K562 (cell line): ENCODE measurements around the gene PDIA4. TPM values are rescaled to one million over a fixed set of nuclear protein-coding genes. Genes with fewer than 3 reads are reported as not detected.

Experiments used
- ATAC-seq: fragments of 200-7000 bp; cut with Tn5 transposase; 3 replicates; pipeline ENCODE4 v1.9.1; 2020; ENCODE audit warnings: moderate library complexity
- BruUV-seq: library from RNA; stranded (reverse); fragments of 400-500 nt; replicated peaks from 2 replicates; lab custom pipeline; 2021; lab: Mats Ljungman, UMichigan
- CTCF ChIA-PET: fragments of 300-600 bp; formaldehyde crosslinking; extraction: SDS; loops from one replicate; lab custom pipeline; 2021; ENCODE audit warnings: low intra/inter-chr PET ratio; lab: Yijun Ruan, JAX
- POLR2A ChIA-PET: fragments of 300-600, 350-650 bp; sonication (Branson Sonifier 250); formaldehyde crosslinking; extraction: SDS; loops from one replicate; lab custom pipeline; 2021; ENCODE audit warnings: antibody characterized with exemption, inconsistent platforms; lab: Yijun Ruan, JAX
- DNase-seq, 4 experiments: peaks; one replicate each; pipeline versions ENCODE4 v3.0.0 to v3.0.0-alpha.2; 2011 to 2018; ENCODE audit warnings: low spot score in 3 of 4, mixed read lengths in 3 of 4; ENCODE audit errors: extremely low read depth in 1 of 4
- FAIRE-seq: peaks from 2 replicates; lab custom pipeline; 2011; peaks lifted over from hg19 to GRCh38; lab: Jason Lieb, UNC
- H2AFZ ChIP-seq: 2 replicates; pipeline ENCODE4 v1.6.0; 2011; ENCODE audit warnings: low read depth, low read length, control low read depth, inconsistent platforms
- H3K27ac ChIP-seq: fragments of 200-600 bp; 3 replicates; pipeline ENCODE4 v1.8.0; 2011; ENCODE audit warnings: low read depth, mild to moderate bottlenecking, control low read depth, inconsistent platforms, low read length, moderate library complexity, mixed read lengths; ENCODE audit errors: extremely low read depth
- H3K27me3 ChIP-seq, 2 experiments: fragments of 300-600 bp in 1 of 2; 2 replicates in 1 of 2; 3 replicates in 1 of 2; pipeline versions ENCODE4 v1.6.0 to v1.8.0; 2011; ENCODE audit warnings: inconsistent platforms in 2 of 2, low read length in 2 of 2, mild to moderate bottlenecking in 1 of 2, mixed read lengths in 1 of 2, moderate library complexity in 1 of 2; ENCODE audit not compliant: control insufficient read depth in 2 of 2, insufficient read depth in 2 of 2
- H3K36me3 ChIP-seq: fragments of 300-600 bp; 3 replicates; pipeline ENCODE4 v1.8.0; 2011; ENCODE audit warnings: mild to moderate bottlenecking, low read length, inconsistent platforms; ENCODE audit not compliant: control insufficient read depth, insufficient read depth
- H3K4me1 ChIP-seq, 2 experiments: fragments of 200-600 bp in 1 of 2; replicated peaks in 1 of 2; 2 replicates in 1 of 2; 3 replicates in 1 of 2; pipeline versions ENCODE4 v1.5.1 to v1.8.0; 2011; ENCODE audit warnings: inconsistent platforms in 2 of 2, low read length in 2 of 2, mild to moderate bottlenecking in 1 of 2, mixed read lengths in 1 of 2, moderate library complexity in 1 of 2; ENCODE audit not compliant: control insufficient read depth in 2 of 2, insufficient read depth in 2 of 2
- H3K4me2 ChIP-seq: 2 replicates; pipeline ENCODE4 v1.6.1; 2011; ENCODE audit warnings: low read length, control low read depth, inconsistent platforms, mixed read lengths; ENCODE audit not compliant: insufficient read depth
- H3K4me3 ChIP-seq: fragments of 200-600 bp; sonication (generic), shearing (Covaris generic); 2 replicates; pipeline ENCODE4 v1.5.1; 2016; ENCODE audit warnings: control low read depth, inconsistent platforms
- H3K79me2 ChIP-seq: fragments of 200-600 bp; 3 replicates; pipeline ENCODE4 v1.8.0; 2011; ENCODE audit warnings: low read length, inconsistent platforms; ENCODE audit not compliant: control insufficient read depth, insufficient read depth
- H3K9ac ChIP-seq, 2 experiments: 2 replicates each; pipeline versions ENCODE4 v1.6.0 to v1.6.1; 2011; ENCODE audit warnings: low read depth in 2 of 2, low read length in 2 of 2, control low read depth in 1 of 2, inconsistent platforms in 1 of 2, mild to moderate bottlenecking in 1 of 2, mixed read lengths in 1 of 2; ENCODE audit not compliant: insufficient read depth in 1 of 2
- H3K9me1 ChIP-seq: one replicate; pipeline ENCODE4 v1.6.0; 2011; ENCODE audit warnings: inconsistent platforms, mild to moderate bottlenecking, low read length, moderate library complexity; ENCODE audit not compliant: control insufficient read depth, insufficient read depth
- H3K9me3 ChIP-seq: replicated peaks from 2 replicates; pipeline ENCODE4 v1.5.1; 2011; ENCODE audit warnings: low read depth, low read length, inconsistent platforms; ENCODE audit not compliant: control insufficient read depth, insufficient read depth
- H4K20me1 ChIP-seq: replicated peaks from 2 replicates; pipeline ENCODE4 v1.6.1; 2011; ENCODE audit warnings: low read length, inconsistent platforms, mixed read lengths; ENCODE audit not compliant: control insufficient read depth, insufficient read depth
- BCL6 ChIP-seq: fragments of 250-450 bp; sonication (Bioruptor Pico); IDR thresholded peaks from 2 replicates; pipeline ENCODE4 v1.4.0; 2020
- CHCHD3 ChIP-seq: fragments of 250-450 bp; sonication (Bioruptor Pico); IDR thresholded peaks from 2 replicates; pipeline ENCODE4 v2.1.2; 2022; ENCODE audit warnings: mild to moderate bottlenecking
- FOS ChIP-seq: IDR thresholded peaks from 3 replicates; pipeline ENCODE4 v1.6.1; 2011; ENCODE audit not compliant: insufficient read length; ENCODE audit errors: extremely low read depth
- SLC30A9 ChIP-seq: fragments of 250-450 bp; sonication (Bioruptor Pico); IDR thresholded peaks from 2 replicates; pipeline ENCODE4 v1.8.0; 2022; ENCODE audit warnings: mild to moderate bottlenecking, moderate library complexity
- U2AF2 ChIP-seq: fragments of 200-400 bp; formaldehyde crosslinking; optimal IDR thresholded peaks from 2 replicates; pipeline ENCODE3; 2017; ENCODE audit warnings: low read depth, mild to moderate bottlenecking, low read length
- ZNF311 ChIP-seq: fragments of 250-450 bp; sonication (Bioruptor Pico); IDR thresholded peaks from 2 replicates; pipeline ENCODE4 v1.4.0; 2020; ENCODE audit warnings: mild to moderate bottlenecking, moderate library complexity
- ZNF431 ChIP-seq: sonication (generic); formaldehyde crosslinking; IDR thresholded peaks from 2 replicates; pipeline ENCODE4 v1.8.0; 2022; ENCODE audit warnings: mild to moderate bottlenecking, missing genetic modification reagents
- ZNF57 ChIP-seq: fragments of 450-650 bp; formaldehyde crosslinking; IDR thresholded peaks from 2 replicates; pipeline ENCODE4 v1.4.0; 2020; ENCODE audit warnings: mild to moderate bottlenecking, moderate library complexity
- ZZZ3 ChIP-seq: fragments of 450-650 bp; IDR thresholded peaks from 2 replicates; pipeline ENCODE4 v1.6.1; 2016; ENCODE audit warnings: antibody characterized with exemption, mild to moderate bottlenecking, moderate library complexity
- WGBS: fragments of 100-300 bp; shearing (Covaris generic); methylation state at CpG from one replicate; pipeline ENCODE4 v1.1.6; 2016; ENCODE audit warnings: low coverage, mixed read lengths; ENCODE audit not compliant: insufficient coverage; ENCODE audit errors: missing lambda C conversion rate; 5-methylcytosine and 5-hydroxymethylcytosine counted together
- in situ Hi-C: fragments of 300-500 bp; cut with MboI; formaldehyde crosslinking; loops from 4 replicates; pipeline ENCODE4 v1.15.0; 2018; ENCODE audit warnings: inconsistent platforms, mixed read lengths
- intact Hi-C: fragments of 100-400 bp; cut with micrococcal nuclease; formaldehyde crosslinking; loops from 2 replicates; pipeline ENCODE4 v1.14.2; 2022
- polyA plus RNA-seq, 8 experiments: library from polyadenylated mRNA; depleted of rRNA in 4 of 8; stranded (reverse) in 5 of 8; unstranded in 3 of 8; fragments of >200 nt; fragmentation: Nextera tagmentation in 2 of 8; fragmentation: Illumina TruSeq in 1 of 8; extraction: Ambion mirVana in 2 of 8; extraction: Trizol in 1 of 8; gene quantifications; 2 replicates each; pipeline versions ENCODE4 v1.2.1 to v1.2.3, GENCODE V29; 2011 to 2014; ENCODE audit warnings: inconsistent platforms in 1 of 8, missing spikeins in 1 of 8
- total RNA-seq, 7 experiments: library from RNA; depleted of rRNA in 6 of 7; stranded (reverse); fragments of >200 nt in 6 of 7; fragmentation: Illumina TruSeq in 2 of 7; extraction: Trizol in 2 of 7; gene quantifications; 2 replicates each; pipeline versions ENCODE4 v1.2.1 to v1.2.3, GENCODE V29; 2011 to 2021; ENCODE audit warnings: low replicate concordance in 1 of 7
- TF ChIP-seq, protein P1 (sequence below): fragments of 450-650 bp; conservative IDR thresholded peaks from 2 replicates; pipeline ENCODE4 v1.6.1; 2016; ENCODE audit warnings: missing genetic modification characterization, low read depth, mild to moderate bottlenecking, missing compliant biosample characterization, moderate library complexity
- TF ChIP-seq, protein P2 (sequence below), 2 experiments: fragments of 450-650 bp in 1 of 2; sonication (generic) in 1 of 2; formaldehyde crosslinking in 1 of 2; IDR thresholded peaks; 2 replicates each; pipeline versions ENCODE4 v1.7.1 to v1.9.0; 2016 to 2022; ENCODE audit warnings: inconsistent platforms in 1 of 2, mild to moderate bottlenecking in 1 of 2, missing genetic modification reagents in 1 of 2

The PDIA4 gene
- total and polyA plus RNA-seq, 9 of the 15 experiments (the other 6 are each of a cell fraction or from before 2014, with no cell fraction given), result 9.1 to 175 (median 146) TPM

DNA sequence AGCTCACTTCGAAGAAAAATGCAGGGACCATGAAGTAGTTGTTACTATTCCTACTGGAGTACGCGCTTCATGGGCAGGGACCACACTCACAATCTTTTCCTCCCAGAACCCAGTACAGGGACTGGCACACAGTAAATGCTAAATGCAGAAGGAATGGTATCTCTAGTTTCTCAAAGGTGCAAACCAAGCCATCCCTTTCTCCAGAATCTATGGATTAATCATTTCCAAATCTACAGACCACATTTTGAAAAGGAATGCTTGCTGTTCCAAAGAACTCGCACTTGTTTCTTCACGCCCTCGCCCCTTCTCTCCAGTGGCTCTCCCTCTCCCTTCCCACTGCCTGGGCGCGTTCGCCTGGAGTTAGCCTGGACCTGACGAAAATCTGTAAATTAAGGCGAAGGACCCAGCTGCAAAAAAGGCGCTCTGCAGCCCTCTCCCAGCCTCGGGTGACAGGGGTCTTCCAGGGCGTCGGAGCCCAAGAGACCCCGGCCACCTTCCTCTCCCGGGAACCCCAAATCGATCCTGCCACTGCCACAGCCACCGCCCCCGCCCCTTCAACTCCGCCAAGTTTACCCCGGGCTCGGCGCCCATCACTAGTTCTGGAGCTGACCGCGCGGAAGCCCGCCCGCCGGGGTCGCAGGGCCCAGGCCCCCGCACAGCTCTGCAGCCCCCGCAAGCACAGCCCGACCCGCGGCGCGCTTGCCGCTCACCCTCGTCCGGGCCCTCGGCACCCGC is 527 bp downstream of the PDIA4 start:
- DNase-seq, result peak in 1 of 4 experiments; percentile 32
- TSS peak; percentile 54 for BruUV-seq
- no peak for TF ChIP-seq U2AF2
- no peak for TF ChIP-seq SLC30A9
- no peak for TF ChIP-seq ZNF311 (CRISPR knock-in tag)
- no peak for TF ChIP-seq CHCHD3
- TF ChIP-seq, protein P1, sequence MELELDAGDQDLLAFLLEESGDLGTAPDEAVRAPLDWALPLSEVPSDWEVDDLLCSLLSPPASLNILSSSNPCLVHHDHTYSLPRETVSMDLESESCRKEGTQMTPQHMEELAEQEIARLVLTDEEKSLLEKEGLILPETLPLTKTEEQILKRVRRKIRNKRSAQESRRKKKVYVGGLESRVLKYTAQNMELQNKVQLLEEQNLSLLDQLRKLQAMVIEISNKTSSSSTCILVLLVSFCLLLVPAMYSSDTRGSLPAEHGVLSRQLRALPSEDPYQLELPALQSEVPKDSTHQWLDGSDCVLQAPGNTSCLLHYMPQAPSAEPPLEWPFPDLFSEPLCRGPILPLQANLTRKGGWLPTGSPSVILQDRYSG, result no peak
- TF ChIP-seq FOS, result no peak
- no peak for TF ChIP-seq BCL6 (CRISPR knock-in tag)
- TF ChIP-seq ZZZ3, result no peak
- TF ChIP-seq ZNF57 (CRISPR knock-in tag), result no peak
- TF ChIP-seq ZNF431 (CRISPR knock-in tag), result peak; percentile 46
- TF ChIP-seq, protein P2, sequence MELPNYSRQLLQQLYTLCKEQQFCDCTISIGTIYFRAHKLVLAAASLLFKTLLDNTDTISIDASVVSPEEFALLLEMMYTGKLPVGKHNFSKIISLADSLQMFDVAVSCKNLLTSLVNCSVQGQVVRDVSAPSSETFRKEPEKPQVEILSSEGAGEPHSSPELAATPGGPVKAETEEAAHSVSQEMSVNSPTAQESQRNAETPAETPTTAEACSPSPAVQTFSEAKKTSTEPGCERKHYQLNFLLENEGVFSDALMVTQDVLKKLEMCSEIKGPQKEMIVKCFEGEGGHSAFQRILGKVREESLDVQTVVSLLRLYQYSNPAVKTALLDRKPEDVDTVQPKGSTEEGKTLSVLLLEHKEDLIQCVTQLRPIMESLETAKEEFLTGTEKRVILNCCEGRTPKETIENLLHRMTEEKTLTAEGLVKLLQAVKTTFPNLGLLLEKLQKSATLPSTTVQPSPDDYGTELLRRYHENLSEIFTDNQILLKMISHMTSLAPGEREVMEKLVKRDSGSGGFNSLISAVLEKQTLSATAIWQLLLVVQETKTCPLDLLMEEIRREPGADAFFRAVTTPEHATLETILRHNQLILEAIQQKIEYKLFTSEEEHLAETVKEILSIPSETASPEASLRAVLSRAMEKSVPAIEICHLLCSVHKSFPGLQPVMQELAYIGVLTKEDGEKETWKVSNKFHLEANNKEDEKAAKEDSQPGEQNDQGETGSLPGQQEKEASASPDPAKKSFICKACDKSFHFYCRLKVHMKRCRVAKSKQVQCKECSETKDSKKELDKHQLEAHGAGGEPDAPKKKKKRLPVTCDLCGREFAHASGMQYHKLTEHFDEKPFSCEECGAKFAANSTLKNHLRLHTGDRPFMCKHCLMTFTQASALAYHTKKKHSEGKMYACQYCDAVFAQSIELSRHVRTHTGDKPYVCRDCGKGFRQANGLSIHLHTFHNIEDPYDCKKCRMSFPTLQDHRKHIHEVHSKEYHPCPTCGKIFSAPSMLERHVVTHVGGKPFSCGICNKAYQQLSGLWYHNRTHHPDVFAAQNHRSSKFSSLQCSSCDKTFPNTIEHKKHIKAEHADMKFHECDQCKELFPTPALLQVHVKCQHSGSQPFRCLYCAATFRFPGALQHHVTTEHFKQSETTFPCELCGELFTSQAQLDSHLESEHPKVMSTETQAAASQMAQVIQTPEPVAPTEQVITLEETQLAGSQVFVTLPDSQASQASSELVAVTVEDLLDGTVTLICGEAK (IDR thresholded peaks at IDR 0.05), result peak; percentile 43; the same call in 1 of the 2 replicates
- TF ChIP-seq, protein P2 (CRISPR knock-in tag; IDR thresholded peaks at IDR 0.05), result no peak

More for the DNA sequence above, 527 bp downstream of the PDIA4 start:
- intact Hi-C loops (loop anchor here (1.0 to 2.0 kb wide), 3 partner anchors 39 to 99 kb away; partner anchors contain the start of gene ZNF425), in situ Hi-C loops (no loop called here)
- H3K27ac ChIP-seq, result peak overlapping the region; percentile 92
- H3K9me3 ChIP-seq, result no peaks in the 10 kb centered on the region; the same call in 1 of the 2 replicates
- H3K9ac ChIP-seq, result peak overlapping the region; percentile 87 to 98
- H3K36me3 ChIP-seq, result peaks cover 32% of the 10 kb centered on the region
- H3K4me3 ChIP-seq, result peak overlapping the region; percentile 85
- ATAC-seq, result peak; percentile 1; the same call in 1 of the 3 replicates
- peaks cover 14 to 18% of the 10 kb centered on the region in 2 experiments; a peak in 4 of 5 replicates for H3K4me1 ChIP-seq
- peaks cover 49% of the 10 kb centered on the region for H3K79me2 ChIP-seq
- peak overlapping the region; percentile 95 for H3K4me2 ChIP-seq
- peaks cover 8% of the 10 kb centered on the region for H4K20me1 ChIP-seq
- H3K27me3 ChIP-seq, result no peaks in the 10 kb centered on the region
- no peaks in the 10 kb centered on the region for H3K9me1 ChIP-seq
- peak; percentile 15 for FAIRE-seq
- peak overlapping the region; percentile 77 for H2AFZ ChIP-seq
- ChIA-PET CTCF (interaction anchor here (0.6 to 1.1 kb wide), 3 partner anchors 98 to 394 kb away, joined by 3 to 4 read pairs (median 4); partner anchors contain the start of gene ZNF425), POLR2A (interaction anchor here (0.6 to 2.9 kb wide), 11 partner anchors 8 to 283 kb away, joined by 3 to 20 read pairs (median 4); partner anchors contain the start of gene ZNF425)
- WGBS, result under 1% methylated on average over 43 of the region's 43 CpGs
